NCI-H146 treated with DMSO at 0.1 percent for 48 hours (cell line): ENCODE data around the gene HPGD.
"Not testable (repeated sequence)": the region's sequence is repeated elsewhere in the genome, so short reads cannot be mapped to it uniquely, and the experiment has no call there.

Experiments
- DNase-seq: peaks from one replicate; lab custom pipeline; 2025; ENCODE audit not compliant: unreplicated experiment; lab: John Stamatoyannopoulos, UW

The HPGD gene

DNA sequence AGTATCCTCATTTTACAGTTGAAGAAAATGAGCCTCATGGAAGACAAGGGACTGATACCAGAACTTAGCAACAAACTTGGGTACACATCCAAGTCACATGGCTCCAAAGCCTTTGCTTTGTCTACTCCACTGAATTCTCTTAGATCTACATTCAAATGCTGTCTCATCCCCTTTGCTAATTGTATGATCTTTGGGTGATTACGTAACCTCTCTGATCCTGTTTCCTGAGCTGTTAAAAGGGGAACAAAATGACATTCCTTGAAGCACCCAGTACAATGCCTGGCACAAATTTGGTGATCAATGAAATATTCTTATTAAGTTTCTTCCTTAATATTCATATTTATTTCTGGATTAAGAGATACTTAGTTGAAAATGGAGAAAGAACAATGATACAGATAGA is 5.9 kb upstream of the HPGD start:
- DNase-seq: no peak

DNA sequence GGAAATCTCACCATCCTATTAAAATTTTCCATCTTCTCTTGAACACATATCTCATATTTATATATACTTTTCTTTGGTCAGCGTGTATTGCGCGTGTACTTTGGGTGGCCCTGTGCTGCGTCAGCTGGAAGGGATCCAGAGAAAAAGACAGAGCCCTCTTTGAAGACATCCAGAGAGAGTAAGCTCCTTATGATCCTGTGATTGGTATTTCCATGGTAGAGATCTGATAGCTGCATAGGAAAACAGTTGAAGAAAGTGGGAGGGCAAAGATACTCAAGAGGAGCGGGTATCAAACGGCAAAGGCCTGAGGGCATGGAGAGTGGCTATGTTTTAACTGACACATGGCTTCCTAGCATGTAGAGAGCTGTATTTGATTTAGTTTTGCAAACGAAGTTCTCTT is 4.4 kb upstream of the HPGD start:
- no peak for DNase-seq

DNA sequence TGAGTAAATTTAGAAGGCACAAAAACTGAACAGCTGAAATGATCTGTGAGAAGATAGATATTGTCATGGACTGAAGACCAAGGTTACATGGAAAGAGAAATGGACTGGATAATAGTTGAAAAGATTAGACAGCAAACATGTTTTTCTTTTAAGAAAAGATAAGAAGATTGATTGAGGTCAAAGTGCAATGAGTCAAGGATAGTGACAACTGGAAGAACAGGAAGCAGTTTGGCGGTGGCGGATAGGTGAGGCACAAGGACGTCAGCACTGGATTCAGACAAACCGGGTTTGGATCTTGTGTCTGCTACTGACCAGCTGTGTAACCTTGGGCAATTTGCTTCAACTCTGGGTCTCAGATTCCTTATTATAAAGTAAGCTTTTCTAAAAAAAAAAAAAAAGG is 2.0 kb upstream of the HPGD start:
- DNase-seq: no peak

DNA sequence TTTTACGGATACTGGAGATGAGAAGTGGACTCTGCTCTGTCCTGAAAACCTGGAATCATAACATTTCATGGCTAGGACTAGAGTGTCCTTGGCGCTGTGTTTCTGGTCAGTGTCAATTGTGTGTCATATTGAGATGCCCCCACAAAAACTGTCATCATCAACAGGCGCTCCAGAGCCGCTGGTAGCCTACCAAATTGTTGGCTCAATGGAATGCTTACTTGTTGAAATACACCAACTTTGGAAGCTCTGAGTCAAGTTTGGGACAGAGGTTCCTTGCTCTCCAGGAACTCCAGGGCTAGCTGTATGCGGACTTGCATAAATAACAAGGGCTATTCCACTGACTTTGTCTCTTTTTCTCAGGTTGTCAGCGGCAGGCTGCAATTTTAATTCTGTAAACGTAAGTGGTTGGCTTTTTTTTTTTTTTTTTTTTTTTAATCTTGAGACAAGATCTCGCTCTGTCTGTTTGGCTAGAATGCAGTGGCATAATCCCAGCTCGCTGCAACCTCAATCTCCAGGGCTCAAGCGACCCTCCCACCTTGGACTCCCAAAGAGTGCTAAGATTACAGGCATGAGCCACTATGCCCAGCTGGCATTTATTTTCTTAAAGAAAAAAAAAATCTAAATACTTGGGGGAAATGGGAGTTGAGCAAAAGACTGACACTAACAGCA is 871 bp upstream of the HPGD start:
- no peak for DNase-seq

DNA sequence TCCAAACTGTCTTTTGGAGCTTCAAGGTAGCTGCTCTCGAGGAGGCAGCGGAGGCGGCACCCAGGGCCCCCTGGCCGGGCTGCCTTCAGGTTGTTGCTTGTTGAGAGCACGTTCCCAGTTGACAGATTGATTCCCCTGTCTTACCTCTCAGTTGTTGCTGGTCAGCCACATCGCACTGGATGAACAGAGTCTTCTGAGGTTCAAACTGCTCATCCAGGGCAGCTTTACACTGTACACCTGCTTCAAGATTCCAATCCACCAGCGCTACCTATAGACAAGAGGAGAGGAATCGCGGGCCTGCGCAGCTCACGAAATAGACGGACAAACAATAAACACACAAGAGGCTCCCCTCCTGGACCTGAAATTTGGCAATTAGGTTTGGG is 497 bp downstream of the HPGD start:
- DNase-seq: no peak

DNA sequence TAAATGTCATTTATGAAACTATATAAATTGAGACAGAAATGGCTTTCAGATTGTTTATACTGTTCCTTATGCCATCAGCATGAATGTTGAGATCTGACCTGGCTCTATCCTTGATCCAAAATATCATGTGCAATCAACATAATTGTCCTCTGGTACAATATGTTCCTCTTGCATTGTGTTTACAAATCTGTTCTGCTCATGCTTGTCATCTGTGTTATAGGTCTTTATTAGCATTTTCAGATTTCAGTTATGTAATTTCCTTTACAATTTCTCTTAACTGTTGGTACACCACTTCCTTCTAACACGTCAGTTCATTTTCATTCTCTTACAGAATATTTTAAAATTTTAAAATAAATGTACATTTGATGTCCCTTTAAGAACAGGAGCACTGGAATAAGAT is 1.6 kb downstream of the HPGD start:
- no peak for DNase-seq

DNA sequence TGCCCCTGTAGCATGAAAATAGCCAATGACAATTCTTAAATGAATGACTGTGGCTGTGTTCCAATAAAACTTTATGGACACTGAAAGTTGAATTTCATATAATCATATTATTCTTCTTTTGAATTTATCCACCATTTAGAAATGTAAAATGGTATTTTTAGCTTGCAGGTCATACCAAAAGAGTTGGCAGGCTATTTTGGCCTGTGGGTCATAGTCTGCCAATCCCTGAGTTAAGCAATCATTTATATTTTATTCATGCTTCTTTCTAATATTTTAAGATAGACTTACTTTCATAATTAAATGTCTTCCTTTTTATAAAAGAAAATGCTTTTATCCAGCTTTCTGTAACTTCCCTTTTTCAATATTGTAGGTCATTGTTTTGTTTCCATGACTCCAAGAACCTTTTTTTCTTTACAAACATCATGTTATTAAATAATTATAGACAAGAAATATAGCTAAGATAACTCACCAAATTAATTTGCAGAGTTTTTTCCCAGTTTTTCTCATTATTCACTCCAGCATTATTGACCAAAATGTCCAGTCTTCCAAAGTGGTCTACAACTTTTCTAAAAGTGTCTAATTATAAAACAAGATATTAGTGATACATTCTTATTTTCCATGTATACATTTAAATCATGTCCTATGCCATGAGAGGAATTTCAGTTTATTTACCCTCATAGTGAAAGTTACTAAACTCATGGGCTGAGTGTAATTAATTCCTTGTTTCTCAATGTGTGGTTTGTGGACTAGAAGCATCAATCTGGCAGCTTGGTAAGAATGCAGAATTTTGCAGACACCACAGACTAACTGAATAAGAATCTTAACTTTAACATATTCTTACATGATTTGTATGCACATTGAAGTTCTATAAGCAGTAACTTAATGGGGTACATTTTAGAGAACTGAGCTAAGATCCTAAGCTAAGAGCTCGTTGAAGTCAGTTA is 4.5 kb downstream of the HPGD start:
- no peak for DNase-seq

DNA sequence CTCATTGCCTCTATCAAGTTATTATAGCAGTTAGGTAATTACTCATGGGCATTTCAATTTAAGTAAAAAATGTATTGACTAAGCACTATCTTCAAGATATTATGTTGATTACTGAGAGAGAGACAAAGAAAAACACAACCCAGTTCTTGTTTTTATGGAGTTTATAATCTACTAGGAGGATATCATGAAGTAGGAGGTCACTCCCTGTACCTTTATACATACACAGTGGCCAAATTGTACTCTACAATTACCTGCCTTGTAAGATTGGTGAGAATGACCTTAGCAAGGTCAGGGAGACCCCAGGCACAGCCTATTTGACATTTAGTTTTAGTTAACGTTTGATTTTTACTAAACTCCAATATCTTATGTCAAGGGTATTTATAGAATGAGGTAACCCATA is 5.5 kb downstream of the HPGD start:
- DNase-seq: no peak

DNA sequence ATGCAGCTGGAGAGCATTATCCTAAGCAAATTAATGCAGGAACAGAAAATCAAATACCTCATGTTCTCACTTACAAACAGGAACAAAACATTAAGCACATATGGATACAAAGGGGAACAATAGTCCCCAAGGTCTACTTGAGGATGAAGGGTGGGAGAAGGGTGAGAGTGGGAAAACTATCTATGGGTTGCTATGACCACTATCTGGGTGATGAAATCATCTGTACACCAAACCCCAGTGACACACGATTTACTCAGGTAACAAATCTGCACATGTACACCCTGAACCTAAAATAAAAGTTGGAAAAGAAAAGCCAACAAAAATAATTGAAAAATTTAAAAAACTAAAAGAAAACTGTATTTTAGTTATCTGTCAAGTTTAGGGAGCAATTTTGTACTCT is 5.9 kb downstream of the HPGD start:
- no peak for DNase-seq

DNA sequence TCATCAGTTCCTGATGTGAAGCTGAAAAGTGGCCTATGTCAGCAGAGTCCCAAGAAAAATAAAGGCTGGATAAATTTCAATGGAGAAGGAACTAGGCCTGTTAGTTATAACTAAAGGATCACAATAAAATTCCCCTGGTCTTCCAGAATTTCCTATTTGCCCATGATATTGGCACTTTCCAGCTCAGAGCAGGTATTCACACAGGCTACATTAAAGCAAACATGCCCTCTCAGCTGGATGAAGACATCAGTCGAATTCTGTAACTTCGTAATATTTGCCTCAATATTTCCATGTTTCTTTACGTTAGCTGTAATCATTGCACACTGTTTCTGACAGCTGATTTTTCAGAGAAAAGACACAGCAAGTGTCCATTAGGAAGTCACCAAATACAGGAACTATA is 9.5 kb downstream of the HPGD start:
- no peak for DNase-seq

DNA sequence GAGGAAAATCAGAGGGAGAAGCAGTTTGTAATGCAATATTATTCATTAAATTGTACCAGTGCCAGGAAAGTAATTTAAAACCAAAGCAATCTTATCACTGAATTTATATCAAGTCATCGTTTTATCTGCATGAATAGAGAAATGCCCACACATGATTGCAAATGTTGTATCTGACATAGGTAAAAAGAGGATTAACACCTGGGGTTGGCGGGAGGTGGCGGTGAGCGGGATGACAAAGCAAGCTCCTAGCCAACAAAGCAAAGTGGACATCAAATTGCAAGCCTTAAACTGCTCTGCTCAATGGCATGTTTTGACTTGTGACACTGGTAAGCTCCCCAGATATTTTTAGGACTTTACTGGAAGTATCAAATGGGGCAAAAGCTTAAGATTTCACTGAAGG is 16.4 kb downstream of the HPGD start:
- DNase-seq: no peak

DNA sequence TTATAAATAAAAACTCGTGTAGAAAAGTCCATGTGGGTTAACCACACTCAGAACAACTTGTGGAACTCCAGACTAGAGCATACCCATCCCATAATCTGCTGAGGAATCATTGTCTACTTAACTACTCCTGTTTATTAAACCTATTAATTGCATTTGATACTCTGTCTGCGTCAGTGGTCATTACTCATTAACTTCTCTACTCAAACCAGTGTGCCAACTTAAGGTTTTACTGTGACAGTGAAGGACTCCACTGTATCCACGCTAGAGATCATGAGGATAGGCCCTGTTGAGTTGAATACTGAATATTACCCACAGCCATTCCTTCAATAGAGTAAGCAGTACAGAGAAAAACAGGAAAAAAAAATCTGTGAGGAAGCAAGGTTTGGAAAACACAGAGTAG is 17.3 kb downstream of the HPGD start:
- DNase-seq: no peak

DNA sequence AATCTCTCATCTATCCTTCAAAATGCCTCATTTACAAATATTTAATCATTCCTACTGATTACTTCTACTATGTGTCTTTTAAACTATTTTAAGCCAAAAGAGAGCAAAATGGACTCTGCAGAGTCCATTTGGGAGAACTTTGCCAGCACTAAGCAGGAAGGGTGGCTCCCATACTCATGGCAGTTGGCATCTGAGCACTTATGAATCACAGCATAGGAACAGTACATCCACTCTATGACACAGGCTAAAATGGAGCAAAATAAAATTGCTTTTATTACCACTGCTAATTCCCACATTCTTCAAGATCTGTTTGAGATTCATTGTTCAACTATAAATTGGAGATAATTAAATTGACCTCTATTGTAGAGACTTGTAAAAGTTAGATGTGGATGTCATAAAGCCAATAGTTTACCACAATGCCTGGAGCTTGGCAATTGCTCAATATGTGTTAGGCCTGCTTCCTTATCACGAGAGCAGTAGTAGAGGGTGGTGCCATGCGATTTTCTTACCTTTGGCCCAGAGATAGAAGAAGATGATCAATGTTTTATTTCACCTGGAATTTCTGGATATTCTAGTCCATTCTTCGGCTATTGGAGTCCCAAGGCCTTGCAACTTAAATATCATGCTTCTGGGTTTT is 19.1 kb downstream of the HPGD start:
- DNase-seq: no peak

DNA sequence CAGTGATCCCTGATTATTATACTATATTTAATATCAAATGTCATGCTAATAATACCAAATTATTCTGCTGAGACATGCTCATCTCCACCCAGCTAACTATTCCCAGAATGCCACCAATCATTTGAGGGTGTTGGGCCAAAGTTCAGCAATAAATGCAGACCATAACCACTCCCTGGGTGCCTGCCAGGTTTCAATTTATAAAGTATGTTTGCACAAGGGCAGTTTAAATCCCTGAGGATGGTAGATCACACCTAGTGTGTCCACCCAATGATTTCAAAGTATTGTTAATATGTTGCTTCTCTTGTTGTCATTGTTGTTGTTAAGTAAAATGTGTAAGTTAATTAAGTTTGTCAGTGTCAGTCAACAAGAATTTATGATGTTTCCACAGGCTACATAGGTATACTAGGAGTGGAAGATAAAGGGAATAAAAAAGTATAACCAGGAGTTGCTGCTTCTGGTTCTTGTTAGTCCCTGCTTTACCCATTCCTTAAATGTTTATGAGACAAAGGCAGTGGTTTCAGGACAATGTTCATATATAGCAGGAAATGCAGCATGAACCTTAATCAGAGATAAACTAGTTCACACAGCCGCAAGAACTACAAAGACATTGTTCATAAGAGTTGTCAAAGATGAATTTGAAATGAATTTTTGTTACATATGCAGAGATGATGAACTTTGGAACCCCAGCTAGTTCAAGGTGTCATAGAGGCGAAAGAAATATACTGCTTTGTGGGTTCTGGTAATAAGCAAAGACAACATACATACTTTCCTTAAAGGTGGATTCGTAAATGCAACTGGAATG is 25.5 kb downstream of the HPGD start:
- DNase-seq: no peak

DNA sequence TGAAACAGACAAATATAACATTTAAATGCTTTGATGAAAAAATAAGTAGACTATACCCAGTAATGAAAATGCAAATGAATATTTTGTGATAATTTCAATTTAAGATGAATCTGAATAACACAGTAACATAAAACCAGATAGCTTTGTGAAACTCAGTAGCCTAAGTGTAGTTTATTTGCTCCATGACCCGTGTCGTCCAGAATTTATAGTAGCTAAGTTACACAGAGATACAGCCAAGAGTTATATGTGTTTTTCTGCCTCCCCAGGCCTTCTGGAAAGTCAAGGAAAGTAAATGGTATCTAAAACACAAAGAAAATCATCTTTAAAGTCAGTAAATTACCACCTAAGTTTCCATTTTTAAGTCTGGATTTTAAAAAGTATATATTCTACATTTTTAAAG is 26.7 kb downstream of the HPGD start:
- no peak for DNase-seq

DNA sequence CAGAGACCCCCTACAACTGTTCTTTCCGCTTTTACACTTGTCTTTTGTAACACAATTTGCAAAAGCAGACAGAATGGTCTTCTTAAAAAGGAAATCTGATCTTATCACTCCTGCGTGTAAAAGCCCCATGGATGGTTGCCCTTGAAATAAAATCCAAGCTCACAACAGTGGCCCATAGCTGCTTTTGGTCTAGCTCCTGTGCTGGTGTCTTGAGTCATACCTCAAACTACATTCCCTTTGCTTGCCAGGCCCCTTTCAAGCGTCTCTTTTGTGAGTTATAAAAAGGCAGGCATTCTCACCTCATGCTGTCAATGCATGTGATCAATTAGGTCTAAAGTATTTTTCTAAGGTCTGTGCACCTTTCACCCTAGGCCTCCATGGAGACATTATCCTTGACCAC is 27.6 kb downstream of the HPGD start:
- no peak for DNase-seq

DNA sequence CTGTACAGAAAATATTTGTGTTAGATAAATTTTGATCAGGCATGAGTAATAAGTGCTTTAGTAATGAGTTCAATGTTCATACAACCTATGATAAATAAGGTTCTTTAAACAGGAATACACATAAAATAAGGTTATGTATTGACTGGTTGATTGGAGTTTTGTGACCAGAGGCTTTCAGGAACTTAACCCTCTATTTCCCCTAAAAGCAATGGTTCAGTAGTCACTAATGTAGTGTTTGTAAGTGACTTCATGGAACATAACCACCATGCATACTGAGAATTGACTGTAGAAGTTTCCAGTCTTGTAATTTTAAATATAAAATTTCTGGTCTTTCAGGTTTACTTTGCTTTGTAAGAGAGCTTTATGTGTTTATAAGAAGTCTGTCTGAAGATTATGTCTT is 28.1 kb downstream of the HPGD start:
- no peak for DNase-seq

DNA sequence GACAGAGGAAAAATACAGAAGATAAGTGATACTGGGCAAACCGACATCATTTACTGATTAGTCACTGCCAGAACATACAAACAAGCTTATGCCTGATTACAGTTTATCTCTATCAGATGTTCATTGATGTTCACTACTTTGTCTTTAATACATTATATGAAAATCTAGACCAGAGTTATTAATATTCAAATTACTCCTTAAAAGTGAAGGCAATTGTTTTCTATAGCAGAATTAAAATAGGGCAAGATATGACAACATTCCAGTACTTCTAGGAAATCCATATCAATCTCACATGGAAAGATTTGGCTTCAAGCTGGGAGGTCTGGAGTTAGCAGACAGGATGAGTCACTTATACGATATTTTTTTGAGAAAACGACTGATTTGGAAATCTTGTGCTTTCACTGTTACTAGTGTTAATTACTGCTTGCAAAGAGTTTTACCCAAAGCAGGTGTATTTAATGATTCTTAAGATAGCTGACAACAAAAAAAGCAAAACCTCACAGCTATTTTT is 31.8 kb downstream of the HPGD start:
- no peak for DNase-seq

DNA sequence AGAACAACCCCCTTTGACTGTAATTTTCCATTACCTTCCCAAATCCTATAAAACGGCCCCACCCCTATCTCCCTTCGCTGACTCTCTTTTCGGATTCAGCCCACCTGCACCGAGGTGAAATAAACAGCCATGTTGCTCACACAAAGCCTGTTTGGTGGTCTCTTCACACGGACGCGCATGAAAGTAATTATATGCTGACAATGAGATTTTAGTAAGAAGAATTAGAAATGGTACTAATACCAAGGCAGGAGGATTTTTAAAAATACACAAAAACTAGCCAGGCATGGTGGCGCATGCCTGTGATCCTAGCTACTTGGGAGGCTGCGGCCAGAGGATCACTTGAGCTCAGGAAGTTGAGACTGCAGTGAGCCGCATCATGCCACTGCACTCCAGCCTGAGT is 33.9 kb downstream of the HPGD start:
- DNase-seq: not testable (repeated sequence)

DNA sequence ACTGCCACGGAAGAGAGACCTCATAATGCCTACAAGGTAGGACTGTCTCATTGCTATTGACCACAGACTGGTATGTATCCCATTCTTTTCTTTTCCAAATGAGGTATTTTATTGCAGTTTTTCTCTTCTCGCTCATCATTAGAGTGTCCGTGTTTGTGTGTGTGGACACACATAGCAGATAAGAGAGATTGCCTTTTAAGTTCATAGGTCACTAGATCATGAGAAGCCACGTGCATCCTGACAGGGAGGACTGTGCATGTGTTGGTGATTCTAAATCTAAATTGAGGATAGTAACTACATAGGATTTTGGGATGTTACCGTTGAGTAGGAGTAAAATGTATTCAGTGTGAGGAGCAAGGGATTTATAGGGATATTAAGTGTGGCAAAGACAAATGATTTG is 37.3 kb downstream of the HPGD start:
- DNase-seq: no peak

DNA sequence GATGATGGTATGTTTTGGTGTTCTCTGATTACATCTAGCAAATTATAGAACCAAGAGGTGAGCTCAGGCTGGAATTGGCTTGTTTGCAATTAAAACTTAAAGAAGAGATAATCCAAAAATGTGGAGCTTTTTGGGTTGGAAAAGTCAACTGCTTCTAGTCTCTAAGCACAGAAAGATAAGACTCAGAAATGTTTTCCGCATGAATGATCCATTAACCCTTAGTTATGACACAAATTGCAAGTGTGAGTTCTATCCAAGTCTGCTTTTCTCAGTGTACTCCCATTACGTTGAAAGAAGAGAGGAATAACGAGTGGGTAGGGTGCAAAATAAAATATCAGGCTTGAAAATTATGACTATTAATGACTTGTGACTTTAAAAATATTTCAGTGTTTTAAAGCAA is 38.5 kb downstream of the HPGD start:
- DNase-seq: no peak
